Pons (tissue), 1 donor: ENCODE measurements around the gene CCDC12.
A peak's percentile ranks its signal among the peaks of the same experiment; 100 is the strongest.
"Not testable (repeated sequence)": the region's sequence is repeated elsewhere in the genome, so short reads cannot be mapped to it uniquely, and the experiment has no call there.

Experiments used
- DNase-seq: peaks from one replicate; pipeline ENCODE4 v3.0.0-alpha.2; 2016; ENCODE audit warnings: low spot score

The CCDC12 gene

GRCh38 chr3:46922871-46923558 is 53.5 kb downstream of the CCDC12 start:
- no peak for DNase-seq

DNA sequence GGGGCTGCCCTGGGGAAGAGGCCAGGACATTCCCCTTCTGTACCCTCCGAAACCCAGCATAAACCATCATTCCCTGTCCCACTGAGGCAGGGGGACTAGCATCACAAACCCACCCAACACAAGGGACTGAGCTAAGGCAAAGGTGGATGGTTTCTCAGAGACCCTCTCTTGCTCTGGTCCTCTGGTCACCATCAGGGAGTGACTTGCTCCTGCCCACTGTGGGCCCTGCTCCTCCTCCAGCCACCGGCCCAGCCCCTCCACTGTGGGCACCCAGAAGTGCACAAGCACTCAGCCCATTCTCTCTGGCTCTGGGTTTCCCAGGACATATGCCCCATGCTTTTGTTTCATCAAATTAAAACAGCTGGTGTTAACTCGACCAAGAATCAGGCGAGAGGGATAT is 54.1 kb downstream of the CCDC12 start:
- DNase-seq, result no peak

- no peak for DNase-seq
Observed at GRCh38 chr3:46921871-46922271, 54.7 kb downstream of the CCDC12 start.

DNA sequence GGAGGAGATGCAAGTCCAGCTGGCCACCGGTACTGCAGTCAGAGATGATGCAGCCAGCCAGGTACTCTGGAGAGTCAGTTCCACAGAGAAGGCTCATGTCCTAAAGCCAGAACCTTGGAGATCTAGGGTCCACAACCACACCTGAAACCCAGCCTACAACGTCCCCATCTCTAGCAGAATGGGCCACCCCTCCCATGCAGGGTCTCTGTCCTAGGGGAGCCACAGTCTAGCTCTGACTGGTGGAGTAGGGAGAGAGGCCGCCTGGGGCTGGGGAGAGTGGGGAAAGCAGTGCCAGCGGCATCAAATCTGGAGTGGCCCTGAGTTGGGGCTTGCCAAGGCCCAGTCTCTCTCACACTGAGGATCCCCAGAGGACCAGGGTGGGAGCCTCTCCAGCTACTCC is 55.5 kb downstream of the CCDC12 start:
- no peak for DNase-seq

- no peak for DNase-seq
Observed at GRCh38 chr3:46918634-46919033, 57.9 kb downstream of the CCDC12 start.

DNA sequence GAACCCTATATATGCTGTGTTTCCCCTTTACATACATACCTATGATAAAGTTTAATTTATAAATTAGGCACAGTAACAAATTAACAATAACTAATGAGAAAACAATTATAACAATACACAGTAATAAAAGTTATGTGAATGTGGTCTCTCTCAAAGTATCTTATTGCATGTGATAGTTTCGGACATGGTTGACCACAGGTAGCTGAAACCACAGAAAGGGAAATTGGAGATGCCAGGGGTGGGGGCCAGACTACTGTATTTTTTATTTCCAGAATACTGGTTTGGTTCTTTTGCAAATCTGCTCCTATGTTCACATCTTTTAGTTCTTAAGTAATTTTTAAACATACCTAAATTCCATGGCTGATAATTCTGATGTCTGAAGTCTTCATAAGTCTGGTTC is 58.3 kb downstream of the CCDC12 start:
- DNase-seq, result no peak

- DNase-seq, result no peak
Observed at GRCh38 chr3:46917257-46917656, 59.3 kb downstream of the CCDC12 start.

DNA sequence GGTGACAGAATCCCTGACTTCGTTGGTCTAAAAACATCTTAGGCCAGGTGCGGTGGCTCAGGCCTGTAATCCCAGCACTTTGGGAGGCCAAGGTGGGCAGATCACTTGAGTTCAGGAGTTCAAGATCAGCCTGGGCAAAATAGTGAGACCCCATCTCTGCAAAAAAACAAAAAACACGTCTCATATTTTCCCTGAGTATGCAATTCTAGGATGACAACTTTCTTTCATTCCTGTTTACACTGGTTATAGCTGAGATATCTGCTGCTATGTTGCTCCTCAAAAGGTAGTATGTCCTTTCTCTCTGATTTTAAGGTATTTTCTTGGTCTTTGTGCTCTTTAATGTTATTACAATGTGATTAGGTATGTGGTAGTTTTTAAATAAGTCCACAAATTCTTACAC is 59.7 kb downstream of the CCDC12 start:
- no peak for DNase-seq

DNA sequence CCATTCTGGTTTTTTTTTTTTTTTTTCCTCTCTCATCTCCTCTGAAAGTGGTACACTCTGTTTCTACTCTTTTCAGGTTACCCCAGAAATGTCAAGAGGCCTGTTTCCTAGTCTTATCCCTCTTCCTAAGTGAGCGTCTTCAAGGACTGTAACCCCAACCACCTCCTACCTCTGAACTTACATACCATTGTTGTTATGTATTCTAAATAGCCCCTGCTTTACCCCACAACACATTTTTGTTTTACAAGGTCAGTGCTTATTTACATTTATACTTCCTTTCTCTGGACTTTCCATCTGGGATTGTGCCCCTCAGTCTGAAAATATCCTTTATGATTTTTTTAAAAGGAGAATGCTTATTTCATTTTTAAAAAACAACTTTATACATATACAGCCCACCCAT is 60.3 kb downstream of the CCDC12 start:
- no peak for DNase-seq

- DNase-seq, result no peak
Observed at GRCh38 chr3:46915297-46915822, 61.2 kb downstream of the CCDC12 start.

GRCh38 chr3:46914849-46915248 is 61.7 kb downstream of the CCDC12 start:
- no peak for DNase-seq

DNA sequence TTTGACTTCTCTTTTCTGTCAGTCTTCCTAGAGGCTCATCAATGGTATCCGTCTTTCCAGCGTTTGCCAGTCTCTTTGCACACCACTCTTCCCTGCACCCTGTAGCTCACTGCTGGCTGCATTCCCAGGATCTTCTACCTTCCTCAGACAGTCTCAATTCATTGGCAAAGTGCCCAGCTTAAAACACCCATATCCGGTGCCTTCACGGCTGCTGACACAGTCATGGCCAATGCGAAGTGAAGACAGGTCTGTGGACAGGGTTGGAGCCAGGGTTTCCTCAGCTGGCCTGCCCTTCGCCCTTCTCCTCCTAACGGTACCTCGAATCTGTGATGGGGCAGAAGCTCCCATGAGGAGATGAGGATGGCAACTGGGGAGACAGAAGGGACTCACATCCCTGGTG is 62.9 kb downstream of the CCDC12 start:
- DNase-seq, result no peak

- DNase-seq, result no peak
Observed at GRCh38 chr3:46912986-46913385, 63.6 kb downstream of the CCDC12 start.

DNA sequence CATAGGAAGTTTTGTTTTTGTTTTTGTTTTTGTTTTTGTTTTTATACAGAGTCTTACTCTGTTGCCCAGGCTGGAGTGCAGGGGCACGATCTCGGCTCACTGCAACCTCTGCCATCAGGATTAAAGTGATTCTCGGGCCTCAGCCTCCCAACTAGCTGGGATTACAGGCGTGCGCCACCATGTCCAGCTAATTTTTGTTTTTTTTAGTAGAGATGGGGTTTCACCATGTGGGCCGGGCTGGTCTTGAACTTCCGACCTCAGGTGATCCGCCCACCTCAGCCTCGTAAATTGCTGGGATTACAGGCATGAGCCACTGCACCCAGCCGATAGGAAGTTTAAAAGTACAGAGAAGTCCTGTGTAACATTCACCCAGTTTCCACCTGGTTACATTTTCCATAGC is 65.6 kb downstream of the CCDC12 start:
- DNase-seq, result not testable (repeated sequence)

DNA sequence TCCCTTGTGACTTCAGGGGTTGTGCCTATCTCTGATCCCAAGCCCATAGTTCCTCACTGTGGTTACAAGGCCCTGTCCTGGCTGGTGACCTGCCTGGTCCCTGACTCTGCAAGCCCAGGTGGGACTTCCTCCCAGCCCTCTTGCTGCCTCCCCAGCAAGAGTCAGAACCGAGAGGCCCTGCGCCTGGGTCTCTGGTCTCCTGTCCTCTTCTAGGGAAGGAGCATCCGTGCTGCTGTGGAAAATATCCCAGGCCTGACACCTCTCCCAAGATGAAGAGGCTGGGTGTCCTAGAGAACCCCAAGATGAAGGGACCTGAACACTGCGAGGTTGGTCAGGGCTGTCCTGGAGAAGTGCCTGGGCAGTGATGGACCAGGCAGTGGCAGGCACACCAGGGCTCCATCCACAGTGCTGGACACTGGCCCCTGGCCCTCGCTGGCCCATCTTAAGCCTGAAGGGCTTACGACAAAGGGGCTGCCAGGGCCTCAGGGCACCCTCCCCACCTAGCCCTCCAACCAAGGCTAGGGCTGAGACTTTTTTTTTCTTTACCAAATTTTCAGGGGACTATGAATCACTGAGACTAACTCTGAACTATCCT is 66.3 kb downstream of the CCDC12 start:
- DNase-seq, result no peak

DNA sequence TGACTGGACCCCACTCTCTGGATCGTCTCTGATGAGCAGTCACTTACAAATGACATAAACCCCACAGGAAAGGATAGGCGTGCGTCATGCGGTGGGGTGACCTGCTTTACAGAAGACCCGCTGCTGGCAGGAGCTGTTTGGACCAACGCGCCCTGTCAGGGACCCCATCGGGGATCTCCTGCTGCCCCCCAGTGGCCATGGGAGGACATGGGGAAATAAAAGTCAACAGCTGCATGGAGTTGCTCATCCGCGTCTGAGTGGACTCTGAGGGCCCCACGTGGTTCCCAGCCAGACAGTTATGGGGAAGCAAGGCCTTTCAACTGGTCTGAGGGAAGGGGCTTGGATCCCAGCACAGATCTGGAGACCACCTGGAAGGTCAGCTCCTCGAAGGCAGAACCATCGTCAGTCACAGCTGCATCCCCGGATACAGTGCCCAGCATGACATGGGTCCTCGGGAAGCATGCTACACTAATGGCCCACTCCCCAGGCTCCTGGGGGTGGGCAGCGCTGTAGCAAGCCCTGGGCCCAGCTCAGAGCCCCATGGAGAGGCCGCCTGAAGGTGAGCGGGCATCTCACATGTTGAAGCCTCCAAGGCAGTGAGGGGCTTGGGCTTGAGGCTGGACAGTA is 66.9 kb downstream of the CCDC12 start:
- peak; percentile 84 for DNase-seq

DNA sequence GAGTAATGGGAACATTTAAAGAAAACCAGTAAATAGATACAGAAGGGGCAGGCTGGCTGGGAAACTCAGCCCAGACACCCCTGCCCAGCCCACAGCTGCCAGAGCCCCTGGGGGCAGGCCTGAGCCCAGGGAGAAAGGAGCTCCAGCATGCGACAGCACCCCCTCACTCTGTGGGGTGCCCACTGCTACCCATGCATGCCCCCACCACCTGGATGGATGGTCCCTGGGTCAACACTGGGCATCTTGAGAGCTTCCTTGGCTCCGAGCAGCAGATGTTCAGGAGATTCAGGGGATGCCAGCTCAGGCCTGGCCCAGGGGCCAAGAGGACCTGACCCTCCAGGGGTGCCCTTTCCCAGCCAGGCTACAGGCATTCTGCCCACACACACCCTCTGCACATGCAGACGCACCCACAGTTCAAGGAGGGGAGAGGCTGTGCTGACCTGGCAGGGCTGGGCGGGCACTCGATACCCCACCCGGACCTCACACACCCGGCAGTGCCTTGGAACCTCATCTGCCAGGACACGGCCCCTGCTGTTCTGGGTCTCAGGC is 67.5 kb downstream of the CCDC12 start:
- no peak for DNase-seq

DNA sequence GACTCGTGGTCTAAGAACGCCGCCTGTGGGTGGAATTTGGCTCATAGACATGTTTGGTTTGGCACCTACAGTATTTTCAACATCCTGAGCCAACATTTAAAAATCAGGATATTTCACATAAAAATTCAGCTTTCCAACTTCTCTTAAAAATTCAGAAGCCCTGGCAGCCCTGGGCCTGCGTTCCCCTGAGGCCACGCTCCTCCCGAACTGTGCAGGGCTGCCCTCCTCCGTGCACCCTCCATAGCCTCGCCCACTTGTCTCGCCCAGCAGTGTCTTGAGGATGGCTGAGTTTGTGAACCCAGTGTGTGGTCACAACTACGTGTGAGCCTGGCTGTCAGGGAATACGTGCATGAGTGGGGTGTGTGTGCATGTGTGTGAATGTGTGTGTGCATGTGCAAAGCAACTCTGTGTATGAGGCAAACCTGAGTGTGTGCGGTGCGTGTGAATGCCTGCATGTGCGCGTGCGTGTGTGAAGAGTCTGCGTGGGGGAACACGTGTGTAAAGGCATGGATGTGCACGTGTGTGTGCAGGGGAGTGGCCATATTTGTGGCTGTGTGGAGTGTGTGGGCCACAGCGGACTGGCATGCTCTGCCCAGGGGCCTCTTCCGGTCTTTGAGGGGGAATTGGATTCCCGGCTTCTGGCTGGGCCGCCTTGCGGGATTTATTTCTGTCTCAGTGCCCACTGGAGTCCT is 68.1 kb downstream of the CCDC12 start:
- no peak for DNase-seq

- no peak for DNase-seq
Observed at GRCh38 chr3:46907960-46908293, 68.6 kb downstream of the CCDC12 start.

GRCh38 chr3:46907271-46907670 is 69.3 kb downstream of the CCDC12 start:
- DNase-seq, result no peak

- no peak for DNase-seq
Observed at GRCh38 chr3:46906471-46907058, 70.0 kb downstream of the CCDC12 start.
